Measurements from ENCODE around the gene SPG7. TPM values are rescaled to one million over a fixed set of nuclear protein-coding genes. Genes with fewer than 3 reads are reported as not detected.

Gene SPG7
- total and polyA plus RNA-seq, 8 donors: 25.7 to 212 (median 51.1) TPM

DNA sequence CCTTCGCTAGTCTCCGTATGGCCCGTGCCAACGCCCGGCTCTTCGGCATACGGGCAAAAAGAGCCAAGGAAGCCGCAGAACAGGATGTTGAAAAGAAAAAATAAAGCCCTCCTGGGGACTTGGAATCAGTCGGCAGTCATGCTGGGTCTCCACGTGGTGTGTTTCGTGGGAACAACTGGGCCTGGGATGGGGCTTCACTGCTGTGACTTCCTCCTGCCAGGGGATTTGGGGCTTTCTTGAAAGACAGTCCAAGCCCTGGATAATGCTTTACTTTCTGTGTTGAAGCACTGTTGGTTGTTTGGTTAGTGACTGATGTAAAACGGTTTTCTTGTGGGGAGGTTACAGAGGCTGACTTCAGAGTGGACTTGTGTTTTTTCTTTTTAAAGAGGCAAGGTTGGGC, 54.7 kb downstream of the SPG7 start:
- H3K27me3 ChIP-seq: no peaks in the 10 kb centered on the region
- peak overlapping the region in 1 of 4 donors; percentile 98 for H3K4me3 ChIP-seq
- H3K9me3 ChIP-seq: no peaks in the 10 kb centered on the region
- intact Hi-C loops (cut with DNase I): no loop called here
- DNase-seq (no peak), ATAC-seq (no peak), FAIRE-seq (no peak)
- 74 to 80% methylated on average over 11 to 12 of the region's 12 CpGs for WGBS, 2 donors
- TF ChIP-seq, protein P1, sequence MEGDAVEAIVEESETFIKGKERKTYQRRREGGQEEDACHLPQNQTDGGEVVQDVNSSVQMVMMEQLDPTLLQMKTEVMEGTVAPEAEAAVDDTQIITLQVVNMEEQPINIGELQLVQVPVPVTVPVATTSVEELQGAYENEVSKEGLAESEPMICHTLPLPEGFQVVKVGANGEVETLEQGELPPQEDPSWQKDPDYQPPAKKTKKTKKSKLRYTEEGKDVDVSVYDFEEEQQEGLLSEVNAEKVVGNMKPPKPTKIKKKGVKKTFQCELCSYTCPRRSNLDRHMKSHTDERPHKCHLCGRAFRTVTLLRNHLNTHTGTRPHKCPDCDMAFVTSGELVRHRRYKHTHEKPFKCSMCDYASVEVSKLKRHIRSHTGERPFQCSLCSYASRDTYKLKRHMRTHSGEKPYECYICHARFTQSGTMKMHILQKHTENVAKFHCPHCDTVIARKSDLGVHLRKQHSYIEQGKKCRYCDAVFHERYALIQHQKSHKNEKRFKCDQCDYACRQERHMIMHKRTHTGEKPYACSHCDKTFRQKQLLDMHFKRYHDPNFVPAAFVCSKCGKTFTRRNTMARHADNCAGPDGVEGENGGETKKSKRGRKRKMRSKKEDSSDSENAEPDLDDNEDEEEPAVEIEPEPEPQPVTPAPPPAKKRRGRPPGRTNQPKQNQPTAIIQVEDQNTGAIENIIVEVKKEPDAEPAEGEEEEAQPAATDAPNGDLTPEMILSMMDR (IDR thresholded peaks at IDR 0.05): no peak
- H3K4me1 ChIP-seq: peaks cover 20 to 40% (median 23%) of the 10 kb centered on the region in 3 donors
- peaks cover 0 to 32% (median 29%) of the 10 kb centered on the region in 3 donors for H3K36me3 ChIP-seq
- no peak overlapping the region for H3K27ac ChIP-seq

DNA sequence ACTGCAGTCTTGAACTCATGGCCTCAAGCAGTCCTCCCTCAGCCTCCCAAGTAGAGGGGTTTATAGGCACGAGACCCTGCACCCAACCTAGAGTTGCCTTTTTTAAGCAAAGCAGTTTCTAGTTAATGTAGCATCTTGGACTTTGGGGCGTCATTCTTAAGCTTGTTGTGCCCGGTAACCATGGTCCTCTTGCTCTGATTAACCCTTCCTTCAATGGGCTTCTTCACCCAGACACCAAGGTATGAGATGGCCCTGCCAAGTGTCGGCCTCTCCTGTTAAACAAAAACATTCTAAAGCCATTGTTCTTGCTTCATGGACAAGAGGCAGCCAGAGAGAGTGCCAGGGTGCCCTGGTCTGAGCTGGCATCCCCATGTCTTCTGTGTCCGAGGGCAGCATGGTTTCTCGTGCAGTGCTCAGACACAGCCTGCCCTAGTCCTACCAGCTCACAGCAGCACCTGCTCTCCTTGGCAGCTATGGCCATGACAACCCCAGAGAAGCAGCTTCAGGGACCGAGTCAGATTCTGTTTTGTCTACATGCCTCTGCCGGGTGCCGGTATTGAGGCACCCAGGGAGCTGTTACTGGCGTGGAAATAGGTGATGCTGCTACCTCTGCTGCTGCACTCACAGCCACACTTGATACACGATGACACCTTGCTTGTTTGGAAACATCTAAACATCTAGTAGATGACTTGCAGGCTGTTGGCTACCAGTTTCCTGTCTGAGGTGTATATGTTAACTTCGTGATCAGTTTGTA, 55.6 kb downstream of the SPG7 start:
- no peaks in the 10 kb centered on the region for H3K27me3 ChIP-seq
- peak overlapping the region in 1 of 4 donors; percentile 14 for H3K4me3 ChIP-seq
- H3K4me1 ChIP-seq: peaks cover 20 to 40% (median 23%) of the 10 kb centered on the region in 3 donors
- WGBS, 2 donors: 60 to 70% methylated on average over 12 of the region's 12 CpGs
- FAIRE-seq: no peak
- H3K9me3 ChIP-seq: no peaks in the 10 kb centered on the region
- no peak overlapping the region for H3K27ac ChIP-seq
- intact Hi-C loops (cut with DNase I): no loop called here
- ATAC-seq: no peak
- TF ChIP-seq, protein P1 (IDR thresholded peaks at IDR 0.05): no peak
- no peak for DNase-seq
- peaks cover 0 to 32% (median 29%) of the 10 kb centered on the region in 3 donors for H3K36me3 ChIP-seq

DNA sequence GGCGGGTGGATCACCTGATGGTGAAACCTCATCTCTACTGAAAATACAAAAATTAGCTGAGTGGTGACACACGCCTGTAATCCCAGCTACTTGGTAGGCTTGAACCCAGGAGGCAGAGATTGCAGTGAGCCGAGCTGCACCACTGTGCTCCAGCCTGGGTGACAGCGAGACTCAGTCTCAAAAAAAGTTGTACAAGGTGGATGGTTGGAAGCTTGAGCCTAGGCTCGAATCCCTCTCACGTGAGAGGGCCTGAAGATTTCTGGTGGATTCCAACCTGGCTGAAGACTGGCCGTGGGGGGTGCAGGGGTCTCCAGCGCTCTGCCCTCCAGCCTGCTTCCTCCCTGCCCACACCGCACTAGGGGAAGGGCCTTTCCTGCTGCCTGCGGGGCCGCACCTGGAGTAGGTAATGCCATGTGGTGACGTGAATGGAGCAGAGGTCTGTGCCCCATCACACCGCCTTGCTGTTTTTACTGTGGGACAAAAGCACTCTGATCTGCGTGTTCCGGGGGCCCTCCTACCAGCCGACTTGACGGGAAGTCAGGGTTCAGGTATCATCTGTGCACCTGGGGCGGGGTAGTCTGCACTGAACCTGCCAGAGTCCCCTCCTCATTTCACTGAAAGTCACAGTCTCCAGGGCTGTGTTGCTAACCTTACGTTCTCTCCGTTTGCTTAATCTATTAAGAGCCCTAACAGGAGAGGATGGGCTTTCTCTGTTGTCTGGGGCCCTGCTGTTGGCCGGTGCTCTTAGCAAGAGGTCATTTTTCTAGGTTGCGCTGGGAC, 56.5 kb downstream of the SPG7 start:
- H3K4me3 ChIP-seq: no peak overlapping the region
- peak in 1 of 6 donors; percentile 68 for DNase-seq
- H3K36me3 ChIP-seq: peaks cover 0 to 32% (median 29%) of the 10 kb centered on the region in 3 donors
- peaks cover 16 to 37% (median 23%) of the 10 kb centered on the region in 3 donors for H3K4me1 ChIP-seq
- H3K27ac ChIP-seq: no peak overlapping the region
- 72 to 77% methylated on average over 22 of the region's 22 CpGs for WGBS, 2 donors
- no peaks in the 10 kb centered on the region for H3K9me3 ChIP-seq
- intact Hi-C loops (cut with DNase I): no loop called here
- no peak for ATAC-seq
- FAIRE-seq: no peak
- TF ChIP-seq, protein P1 (IDR thresholded peaks at IDR 0.05): no peak
- H3K27me3 ChIP-seq: no peaks in the 10 kb centered on the region

DNA sequence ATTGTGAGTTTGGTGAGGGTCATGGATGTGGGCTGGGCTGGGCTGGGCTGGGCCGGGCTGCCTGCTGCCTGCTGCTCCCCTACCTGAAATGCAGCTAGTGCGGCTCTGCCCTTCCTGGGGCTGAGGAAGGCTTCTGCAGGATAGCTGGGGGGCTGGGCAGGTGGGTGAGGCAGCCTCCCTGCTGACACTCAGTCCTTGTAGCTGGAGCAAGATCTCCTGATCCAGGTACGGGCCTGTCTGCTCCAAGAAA, 57.0 kb downstream of the SPG7 start:
- Histone ChIP-seq H3K27me3 (no peaks in the 10 kb centered on the region), H3K36me3 (peaks cover 0 to 32% (median 29%) of the 10 kb centered on the region in 3 donors), H3K4me1 (peaks cover 12 to 35% (median 23%) of the 10 kb centered on the region in 3 donors), H3K9me3 (no peaks in the 10 kb centered on the region), H3K4me3 (no peak overlapping the region), H3K27ac (no peak overlapping the region)
- intact Hi-C loops (cut with DNase I): no loop called here
- TF ChIP-seq, protein P1 (IDR thresholded peaks at IDR 0.05): no peak
- DNase-seq (no peak), ATAC-seq (peak in 1 of 4 donors; percentile 2), FAIRE-seq (no peak)
- WGBS, 2 donors: 37 to 55% methylated on average over 3 of the region's 3 CpGs

Data from pancreas (tissue), 10 donors.